CD4-positive, alpha-beta T cell treated with Interleukin-15 for 4 hours (primary cell): ENCODE results near the gene VASN.
A peak's percentile ranks its signal among the peaks of the same experiment; 100 is the strongest.
"Not testable (repeated sequence)": the region's sequence is repeated elsewhere in the genome, so short reads cannot be mapped to it uniquely, and the experiment has no call there.

Source experiments
- DNase-seq: peaks from one replicate; pipeline ENCODE4 v3.0.0-alpha.2; 2020; ENCODE audit warnings: low spot score

VASN gene

DNA sequence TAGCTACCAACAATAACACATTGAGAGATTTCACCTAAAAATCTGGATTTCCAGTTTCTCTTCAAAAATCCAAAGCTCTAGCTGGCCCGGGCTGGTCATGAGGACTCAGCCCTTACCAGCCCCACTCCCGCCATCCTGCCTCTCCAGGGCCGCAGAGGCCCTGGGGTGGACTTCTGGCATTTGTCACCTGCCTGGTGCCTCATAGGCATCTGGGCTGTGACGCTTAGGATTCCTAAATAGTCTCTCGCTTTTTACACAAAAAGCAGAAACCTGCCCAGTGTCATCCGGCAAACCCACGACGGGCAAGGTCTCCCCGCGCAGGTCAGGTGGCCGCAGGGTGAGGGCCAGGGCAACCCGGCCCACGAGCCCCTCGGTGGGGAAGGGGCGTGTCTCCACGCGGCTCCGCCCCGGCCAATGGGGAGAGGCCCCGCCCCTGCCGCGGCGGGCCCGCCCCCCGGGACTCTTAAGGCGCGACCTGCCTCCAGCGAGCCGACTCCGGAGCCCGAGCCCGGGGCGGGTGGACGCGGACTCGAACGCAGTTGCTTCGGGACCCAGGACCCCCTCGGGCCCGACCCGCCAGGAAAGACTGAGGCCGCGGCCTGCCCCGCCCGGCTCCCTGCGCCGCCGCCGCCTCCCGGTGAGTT is at the start of gene VASN:
Gene VASN, plus strand, starts transcription at position 492 of the 644 bp plus-strand sequence. CDS start 9,030 bp downstream, outside the sequence.
- peak; percentile 52 for DNase-seq

DNA sequence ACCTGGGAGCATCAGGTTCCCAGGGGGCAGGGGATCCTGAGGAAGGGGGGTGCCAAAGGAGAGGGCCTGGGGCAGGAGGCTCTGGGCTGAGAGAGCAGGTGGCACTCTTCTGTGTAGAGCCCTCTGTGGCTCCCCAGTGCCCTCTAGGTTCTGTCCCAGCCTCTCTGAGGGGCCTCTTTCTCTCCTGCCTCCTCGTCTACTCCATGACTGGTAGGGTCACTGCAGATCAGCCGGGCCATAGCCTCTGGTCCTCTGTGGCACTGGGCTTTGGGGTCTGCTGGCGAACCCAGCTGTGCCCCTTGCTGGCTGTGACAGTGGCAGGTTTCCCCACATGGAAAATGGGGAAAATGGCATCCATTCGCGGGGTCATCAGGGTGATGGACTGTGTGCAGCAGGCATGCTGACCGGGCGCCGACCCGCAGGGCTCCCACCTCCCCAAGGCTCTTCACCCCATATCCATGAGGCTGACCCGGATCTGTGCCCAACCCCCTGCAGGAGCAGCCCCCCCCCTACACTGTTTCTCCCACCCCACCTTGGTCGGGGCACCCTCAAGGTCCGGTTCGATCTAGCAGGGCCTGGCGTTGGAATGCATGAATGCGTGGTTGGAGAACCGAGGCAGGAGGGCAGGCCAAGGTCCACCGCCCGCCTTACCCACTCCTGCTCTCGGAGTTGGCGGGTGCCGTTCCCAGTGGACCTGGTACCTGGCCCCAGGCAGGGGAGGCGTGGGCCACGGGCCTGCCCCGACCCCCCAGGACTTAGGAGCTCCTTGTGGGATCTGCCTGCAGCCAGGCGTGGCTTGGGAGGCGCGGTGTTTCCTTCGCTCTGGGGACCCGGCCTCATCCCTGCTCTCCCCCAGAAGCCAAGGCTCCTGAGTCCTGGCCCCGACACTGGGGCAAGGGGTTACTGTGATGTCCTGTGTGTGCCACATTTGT is 49.3 kb upstream of the VASN start:
- no peak for DNase-seq

DNA sequence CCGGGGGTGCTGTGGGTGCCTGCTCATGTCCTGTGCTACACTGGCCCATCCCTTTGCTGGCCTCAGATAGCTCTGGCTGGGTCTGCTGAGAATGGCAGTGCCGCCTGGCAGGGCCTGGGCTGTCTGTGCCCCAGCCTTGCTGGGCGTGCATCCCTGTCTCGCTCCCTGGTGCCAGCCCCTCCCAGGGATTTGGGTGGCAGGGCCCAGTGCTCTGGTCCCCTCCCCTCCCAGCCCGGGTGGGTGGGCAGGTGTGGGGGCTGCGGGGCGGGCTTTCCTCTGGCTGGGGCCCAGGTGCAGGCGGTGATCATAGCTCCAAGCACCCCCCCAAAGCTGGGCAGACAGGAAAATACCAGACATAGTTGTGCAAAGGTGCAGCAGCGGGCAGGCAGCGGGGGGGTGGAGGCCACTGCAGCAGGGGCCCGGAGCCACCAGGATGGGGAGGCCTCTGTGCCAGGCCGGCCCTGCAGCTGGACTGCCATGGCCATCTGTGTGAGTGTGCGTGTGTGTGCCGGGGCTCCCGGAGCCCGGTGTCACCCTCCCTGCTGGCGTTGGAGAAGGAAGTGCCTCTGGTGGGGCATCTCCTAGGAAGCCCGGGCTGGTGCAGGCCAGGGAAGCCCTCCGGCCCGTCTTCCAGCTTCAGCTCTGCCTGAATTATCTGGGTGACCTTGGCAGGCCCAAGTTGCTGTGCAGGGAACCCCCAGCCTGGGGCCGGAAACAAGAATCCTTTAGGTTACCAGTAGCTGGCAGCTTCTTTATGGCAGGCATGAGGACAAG is 48.4 kb upstream of the VASN start:
- DNase-seq, result no peak

DNA sequence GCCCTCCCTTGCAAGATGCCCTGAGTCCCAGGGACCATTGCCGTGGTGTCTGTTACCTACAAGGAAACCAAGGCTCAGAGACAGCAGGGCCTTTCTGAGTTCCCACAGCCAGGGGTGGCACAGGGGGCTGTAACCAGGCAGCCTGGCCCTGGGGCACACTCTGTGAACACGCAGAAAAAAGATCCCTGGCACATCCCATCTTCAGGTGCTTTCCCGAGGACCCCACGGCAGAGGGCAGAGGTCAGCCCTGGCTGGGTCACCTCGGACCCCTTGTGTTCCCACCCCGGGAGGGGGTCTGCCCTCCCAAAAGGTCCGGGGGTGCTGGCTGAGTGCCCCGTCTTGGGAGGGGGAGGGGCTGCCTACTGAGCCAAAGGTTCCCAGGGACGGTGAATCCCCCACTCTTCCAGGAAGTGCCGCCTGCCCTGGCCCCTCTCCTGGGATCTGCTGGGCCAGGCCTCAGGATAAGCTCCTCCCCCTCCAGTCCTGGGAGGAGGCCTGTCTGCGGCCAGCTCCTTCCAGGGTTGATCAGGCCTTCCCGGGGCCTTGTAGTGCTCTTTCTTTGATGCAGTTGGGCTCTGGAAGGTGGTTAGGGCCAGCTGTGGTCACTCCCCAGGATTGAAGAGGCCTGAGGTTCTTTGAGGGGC is 47.7 kb upstream of the VASN start:
- no peak for DNase-seq

DNA sequence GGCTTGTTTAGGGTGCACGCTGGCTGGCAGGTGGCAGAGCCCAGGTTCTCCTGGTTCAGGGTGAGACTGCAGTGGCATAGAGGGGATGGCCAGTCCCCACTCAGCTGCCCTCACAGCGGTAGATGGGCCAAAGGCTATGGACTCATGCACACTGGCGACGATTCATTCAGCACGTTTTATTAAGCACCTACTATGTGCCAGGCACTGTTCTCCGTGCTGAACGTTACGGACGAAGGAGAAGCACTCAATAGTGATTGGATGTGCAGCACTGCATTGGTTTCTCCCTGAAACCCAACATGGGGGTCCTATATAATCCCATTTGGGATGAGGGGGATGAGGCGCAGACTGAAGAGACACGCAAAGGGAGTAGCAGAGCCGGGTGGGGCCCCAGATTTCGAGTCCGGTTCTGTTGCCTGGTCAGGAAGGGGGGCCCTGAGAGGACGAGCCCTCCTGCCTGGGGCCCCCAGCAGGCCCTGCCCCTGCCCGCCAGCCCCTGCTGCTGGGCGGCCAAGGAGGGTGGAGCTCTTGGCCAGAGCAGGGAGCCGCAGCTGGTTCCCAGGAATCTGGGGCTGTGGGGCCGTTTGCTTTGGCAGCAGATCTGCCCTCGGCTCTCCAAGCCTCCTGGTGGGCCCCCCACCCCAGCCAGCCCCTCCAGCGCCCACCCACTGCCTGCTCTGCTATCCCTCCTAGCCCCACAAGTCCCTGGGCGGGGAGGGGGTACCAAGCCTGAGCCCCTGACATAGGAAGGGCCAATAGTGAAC is 47.0 kb upstream of the VASN start:
- no peak for DNase-seq

DNA sequence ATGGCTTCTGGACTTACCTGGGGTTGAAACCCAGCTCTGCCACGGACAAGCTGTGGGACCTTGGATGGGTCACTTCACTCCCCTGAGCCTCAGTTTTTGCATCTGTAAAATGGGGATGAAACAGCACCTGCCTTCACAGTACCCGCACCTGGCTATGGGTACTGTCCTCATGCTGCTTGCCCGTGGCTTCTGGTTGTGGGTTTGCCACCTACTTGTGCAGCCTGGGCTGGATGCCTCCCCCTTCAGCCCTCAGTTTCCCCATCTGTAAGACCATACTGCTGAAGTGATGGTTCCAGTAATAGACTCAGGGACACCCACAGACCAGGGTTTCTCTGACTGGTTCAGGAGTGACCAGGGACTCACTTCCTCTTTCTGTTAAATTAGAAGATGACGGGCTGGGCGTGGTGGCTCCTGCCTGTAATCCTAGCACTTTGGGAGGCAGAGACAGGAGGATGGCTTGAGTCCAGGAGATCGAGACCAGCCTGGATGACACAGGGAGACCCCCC is 46.3 kb upstream of the VASN start:
- DNase-seq, result no peak

DNA sequence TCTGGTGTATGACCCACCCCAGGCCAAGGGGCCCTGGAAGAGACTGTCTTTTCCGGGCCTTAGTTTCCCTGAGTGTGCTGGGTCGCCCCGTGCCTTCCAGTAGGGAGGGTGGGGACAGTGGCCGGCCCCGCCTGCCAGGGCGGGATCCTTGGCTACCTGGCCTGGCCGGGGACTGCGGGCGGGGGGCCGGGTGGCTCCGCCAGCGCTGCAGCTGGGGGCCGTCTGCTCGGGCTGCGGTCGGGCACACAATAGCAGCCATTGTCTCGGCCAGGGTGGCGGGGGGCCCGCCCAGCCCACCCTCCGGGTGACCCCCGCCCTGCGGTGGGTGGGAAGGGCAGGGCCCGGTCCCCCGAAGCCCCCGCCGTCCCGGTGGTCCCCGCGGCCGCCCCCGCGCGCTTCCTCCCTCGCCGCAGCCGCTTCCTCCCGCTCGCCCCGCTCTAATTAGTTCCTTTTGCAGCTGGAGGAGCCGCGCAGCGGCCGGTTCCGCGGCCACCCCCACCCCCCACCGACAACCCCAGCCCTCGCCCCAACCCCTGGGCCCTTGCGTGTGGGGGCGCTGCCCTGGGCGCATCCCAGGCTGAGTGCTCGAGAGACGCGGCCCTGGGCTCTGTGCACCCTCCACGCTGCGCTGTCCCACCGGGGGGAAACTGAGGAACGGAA is 44.1 kb upstream of the VASN start:
- no peak for DNase-seq

DNA sequence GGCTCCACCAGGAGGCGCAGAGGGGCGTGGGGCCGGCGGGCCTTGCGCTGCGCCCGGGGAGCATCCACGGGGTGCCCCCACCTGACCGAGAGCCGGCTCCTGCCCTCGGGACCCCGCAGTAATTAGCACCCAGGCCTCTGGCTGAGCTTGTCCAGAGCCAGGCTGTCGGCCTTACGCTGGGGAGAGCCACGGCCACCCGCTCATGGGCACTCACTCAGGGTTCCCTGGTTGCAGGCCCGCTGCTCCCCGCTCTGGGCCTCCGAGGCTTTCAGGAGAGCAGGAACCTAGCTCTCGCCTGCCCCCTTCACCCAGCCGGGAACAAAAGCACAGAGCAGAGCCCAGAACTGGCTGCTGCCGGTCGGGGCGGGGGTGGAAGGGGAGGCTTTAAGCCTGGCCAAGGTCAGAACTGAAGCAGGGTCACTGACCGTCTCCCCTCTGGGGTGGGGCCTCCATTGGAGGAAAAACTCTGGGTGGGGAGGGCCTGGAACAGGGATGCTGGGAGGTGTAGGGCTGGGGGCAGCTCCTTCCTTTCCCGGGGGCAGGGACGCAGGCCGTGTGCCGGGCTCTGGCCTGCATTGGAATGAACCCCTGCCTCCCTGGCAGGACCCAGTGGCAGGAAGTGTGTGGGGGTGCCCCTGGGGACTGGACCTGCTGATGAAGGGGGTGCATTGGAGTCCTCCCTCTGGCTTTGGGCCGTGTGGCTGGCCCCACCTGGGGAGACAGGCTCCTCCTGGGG is 43.4 kb upstream of the VASN start:
- DNase-seq, result peak; percentile 50

DNA sequence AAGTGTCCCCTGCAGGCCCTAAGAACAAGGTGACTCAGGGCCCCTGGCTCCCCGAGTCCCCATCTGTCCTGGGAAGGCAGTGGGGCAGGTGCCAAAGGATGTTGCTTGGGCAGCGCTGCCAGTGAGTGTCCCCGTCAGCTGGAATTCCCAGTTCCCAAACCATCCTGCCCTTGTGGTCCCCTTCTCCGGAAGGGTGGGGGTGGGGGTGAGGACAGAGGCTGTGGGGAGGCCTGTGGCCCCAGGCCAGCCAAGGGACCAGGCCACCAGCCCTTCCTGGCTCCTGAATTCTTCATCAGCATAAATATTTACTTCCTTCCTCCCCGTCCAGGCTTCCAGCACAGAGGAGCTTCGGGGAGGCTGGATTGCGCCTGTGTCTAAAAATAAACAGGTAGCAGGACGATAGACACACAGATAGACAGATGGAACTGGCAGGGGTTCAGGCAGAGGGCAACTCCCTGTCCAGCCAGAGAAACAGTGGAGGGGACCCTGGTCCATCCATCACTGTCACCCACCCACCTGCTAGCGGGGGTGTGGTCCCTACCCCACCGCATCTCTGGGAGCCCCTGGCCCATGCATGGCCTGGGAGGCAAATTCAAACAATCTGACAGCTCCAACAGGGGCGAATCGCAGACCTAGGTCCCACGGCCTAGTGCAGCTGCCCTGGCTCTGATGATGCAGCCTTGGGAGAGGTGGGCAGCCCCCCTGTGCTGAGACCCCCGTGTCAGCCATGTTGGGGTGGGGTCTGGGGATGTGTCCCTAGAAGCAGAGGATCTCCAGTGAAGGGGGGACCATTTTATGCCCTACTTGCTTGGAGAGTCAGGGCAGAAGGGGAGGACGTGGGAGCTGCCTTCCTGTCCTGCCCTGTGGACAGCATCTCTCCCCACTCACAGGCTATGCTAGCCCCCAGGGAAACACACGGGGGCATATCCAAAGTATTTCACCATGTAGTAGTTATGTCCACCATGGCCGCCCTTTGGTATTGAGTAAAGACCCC is 42.6 kb upstream of the VASN start:
- no peak for DNase-seq

DNA sequence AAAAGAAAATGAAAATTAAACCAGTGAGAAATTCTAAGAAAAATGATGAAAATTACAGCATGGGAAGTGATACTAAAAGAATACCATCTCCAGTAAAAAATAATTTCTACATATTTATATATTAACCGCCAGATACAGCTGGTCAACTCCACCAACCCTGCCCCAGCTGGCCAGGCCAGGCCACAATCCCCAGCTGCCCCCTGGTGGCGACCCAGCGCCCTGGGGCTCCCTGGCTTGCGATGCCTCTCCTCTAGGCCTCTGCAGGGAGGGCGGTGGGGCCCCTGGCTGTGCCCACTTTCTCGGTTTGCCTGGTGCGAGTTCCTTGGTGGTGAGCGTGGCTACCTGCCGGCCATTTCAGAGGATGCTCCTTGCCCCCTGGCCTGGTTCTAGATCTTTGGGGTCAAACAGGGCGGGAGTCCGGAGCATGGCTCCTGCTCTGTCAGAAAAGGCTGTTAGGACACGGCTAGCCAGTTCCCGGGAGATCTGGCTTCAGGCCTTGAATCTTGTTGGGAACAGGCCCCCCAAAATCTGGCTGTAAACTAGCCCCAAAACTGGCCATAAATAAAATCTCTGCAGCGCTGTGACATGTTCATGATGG is 41.3 kb upstream of the VASN start:
- peak; percentile 71 for DNase-seq

DNA sequence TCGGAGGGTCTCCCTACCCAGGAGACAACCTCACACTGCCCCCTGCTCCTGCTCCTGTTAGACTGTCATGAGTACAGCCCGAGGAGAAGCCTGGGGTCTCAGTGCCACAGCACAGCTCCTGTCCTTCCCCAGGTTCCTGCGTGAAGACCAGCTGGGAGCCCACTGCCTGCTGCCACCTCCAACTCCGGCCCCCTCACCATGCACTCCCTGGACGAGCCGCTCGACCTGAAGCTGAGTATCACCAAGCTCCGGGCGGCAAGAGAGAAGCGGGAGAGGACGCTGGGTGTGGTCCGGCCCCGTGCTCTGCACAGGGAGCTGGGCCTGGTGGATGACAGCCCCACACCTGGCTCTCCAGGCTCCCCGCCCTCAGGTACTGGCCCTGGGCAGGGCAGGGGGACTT is 39.6 kb upstream of the VASN start:
- no peak for DNase-seq

DNA sequence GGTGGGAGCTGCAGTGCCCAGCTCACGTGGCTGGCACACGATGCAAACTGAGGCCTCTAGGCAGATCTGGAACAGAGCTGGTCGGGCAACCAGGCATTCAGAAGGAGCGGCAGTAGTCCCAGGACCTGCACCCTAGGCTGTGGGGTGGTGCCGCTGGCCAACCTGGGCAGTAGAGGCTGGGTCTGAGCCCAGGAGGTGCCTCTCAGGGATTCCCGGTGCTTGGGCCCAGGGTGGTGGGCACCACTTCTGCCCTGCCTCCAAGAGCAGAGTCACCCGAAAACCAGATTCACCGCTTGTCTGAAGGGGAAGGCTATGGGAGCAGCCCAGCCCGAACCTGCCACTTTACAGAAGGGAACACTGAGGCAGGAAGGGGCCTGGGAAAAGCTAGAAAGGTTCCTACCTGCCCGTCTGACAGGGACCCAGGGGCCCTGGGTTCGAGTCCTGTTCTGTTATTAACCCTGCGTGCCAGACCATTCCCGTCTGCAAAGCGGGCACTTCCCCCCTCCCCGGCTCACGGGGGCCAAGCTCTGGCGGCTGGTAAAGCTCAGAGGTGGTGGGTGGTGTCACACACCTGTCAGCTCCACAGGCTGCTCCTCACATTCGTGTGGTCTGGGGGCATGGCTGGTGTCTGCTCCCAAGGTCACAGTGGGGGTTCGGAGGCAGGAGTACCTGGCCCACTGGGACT is 38.9 kb upstream of the VASN start:
- no peak for DNase-seq

DNA sequence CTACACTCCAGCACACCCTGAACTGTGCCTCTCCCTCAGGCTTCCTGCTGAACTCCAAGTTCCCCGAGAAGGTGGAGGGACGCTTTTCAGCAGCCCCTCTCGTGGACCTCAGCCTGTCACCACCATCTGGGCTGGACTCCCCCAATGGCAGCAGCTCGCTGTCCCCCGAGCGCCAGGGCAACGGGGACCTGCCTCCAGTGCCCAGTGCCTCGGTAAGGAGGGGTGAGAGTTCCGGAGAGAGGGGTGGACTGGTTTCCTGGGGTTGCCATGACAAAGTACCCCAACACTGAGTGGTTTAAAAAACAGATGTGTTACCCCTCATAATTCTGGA is 38.4 kb upstream of the VASN start:
- DNase-seq, result no peak

DNA sequence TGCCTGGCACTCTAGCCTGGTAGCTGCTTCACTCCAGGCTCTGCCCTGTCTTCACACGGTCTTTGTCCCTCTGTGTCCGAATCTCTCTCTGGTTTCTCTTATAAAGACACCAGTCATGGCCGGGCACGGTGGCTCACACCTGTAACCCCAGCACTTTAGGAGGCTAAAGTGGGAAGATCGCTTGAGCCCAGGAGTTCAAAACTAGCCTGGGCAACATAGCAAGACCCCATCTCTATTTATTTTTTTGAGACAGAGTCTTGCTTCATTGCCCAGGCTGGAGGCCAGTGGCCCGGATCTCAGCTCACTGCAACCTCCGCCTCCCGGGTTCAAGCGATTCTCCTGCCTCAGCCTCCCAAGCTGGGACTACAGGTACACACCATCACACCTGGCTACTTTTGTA is 37.9 kb upstream of the VASN start:
- DNase-seq, result not testable (repeated sequence)

DNA sequence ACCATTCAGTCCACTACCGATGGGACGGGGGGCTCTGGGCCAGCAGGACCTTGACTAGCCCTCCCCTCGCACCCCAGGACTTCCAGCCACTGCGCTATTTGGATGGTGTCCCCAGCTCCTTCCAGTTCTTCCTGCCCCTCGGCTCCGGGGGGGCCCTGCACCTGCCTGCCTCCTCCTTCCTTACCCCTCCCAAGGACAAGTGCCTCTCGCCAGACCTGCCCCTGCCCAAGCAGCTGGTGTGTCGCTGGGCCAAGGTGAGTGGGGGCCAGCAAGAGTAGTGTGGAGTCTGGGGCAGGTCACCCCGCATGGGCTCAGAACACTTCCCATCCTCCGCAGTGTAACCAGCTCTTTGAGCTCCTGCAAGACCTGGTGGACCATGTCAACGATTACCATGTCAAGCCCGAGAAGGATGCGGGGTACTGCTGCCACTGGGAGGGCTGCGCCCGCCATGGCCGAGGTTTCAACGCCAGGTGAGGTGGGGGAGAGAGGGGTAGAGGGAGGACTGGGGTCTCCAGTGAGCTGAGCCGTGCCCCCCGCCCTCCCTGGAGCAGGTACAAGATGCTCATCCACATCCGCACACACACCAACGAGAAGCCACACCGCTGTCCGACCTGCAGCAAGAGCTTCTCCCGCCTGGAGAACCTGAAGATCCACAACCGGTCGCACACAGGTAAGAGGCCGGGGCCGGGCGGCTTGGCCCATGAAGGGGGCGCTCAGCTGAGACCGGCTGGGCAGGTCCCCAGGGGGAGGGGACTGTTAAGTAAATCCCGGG is 36.7 kb upstream of the VASN start:
- no peak for DNase-seq

DNA sequence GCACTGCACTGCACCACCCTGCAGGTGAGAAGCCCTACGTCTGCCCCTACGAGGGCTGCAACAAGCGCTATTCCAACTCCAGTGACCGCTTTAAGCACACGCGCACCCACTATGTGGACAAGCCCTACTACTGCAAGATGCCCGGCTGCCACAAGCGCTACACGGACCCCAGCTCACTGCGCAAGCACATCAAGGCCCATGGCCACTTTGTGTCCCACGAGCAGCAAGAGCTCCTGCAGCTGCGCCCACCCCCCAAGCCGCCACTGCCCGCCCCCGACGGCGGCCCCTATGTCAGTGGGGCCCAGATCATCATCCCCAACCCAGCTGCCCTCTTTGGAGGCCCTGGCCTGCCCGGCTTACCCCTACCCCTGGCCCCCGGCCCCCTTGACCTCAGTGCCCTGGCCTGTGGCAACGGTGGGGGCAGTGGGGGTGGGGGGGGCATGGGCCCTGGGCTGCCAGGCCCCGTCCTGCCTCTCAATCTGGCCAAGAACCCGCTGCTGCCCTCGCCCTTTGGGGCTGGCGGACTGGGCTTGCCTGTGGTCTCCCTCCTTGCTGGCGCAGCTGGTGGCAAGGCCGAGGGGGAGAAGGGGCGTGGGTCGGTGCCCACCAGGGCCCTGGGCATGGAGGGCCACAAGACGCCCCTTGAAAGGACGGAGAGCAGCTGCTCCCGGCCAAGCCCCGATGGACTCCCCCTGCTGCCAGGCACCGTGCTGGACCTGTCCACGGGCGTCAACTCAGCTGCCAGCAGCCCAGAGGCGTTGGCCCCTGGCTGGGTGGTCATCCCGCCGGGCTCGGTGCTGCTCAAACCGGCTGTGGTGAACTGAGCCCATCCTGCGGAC is 34.7 kb upstream of the VASN start:
- DNase-seq, result no peak
